Urothelium cell line (cell line): ENCODE results near the gene IFI27L2.

ENCODE experiments used
- DNase-seq: peaks from one replicate; pipeline ENCODE4 v3.0.0; 2011; ENCODE audit warnings: low spot score, mixed read lengths
- FAIRE-seq: peaks from 2 replicates; lab custom pipeline; 2011; peaks lifted over from hg19 to GRCh38; lab: Jason Lieb, UNC

The IFI27L2 gene

DNA sequence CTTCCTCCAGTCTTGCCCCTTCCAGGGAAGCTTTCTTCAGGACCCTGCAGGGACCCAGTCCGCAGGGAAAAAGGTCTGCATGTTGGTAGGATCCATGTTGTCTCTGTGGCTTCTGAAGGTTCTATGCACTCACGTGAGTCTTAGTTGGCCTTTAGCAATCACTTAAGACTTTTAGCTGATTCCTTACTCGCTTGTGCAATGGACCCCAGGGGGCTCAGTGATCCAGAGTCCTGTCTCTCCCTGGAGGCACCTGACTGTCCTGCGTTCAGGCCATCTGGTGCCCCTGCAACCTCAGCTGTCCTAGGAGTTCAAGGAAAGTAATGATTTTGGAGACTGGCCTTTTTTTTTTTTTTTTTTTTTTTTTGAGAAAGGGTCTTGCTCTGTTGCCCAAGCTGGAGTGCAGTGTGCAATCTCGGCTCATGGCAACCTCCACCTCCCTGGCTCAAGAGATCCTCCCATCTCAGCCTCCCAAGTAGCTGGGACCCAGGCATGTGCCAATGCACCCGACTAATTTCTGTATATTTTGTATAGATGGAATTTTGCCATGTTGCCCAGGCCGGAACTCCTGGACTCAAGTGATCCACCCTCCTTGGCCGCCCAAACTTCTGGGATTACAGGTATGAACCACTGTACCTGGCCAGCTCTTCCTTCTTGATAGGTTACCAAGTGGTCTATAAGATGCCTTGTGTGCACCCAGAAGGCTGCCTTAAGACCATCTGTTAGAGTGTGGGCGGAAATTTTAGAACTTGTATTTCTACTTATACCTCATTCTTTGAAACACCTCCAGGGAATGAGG is 4.6 kb downstream of the IFI27L2 start:
- DNase-seq (no peak), FAIRE-seq (no peak)

DNA sequence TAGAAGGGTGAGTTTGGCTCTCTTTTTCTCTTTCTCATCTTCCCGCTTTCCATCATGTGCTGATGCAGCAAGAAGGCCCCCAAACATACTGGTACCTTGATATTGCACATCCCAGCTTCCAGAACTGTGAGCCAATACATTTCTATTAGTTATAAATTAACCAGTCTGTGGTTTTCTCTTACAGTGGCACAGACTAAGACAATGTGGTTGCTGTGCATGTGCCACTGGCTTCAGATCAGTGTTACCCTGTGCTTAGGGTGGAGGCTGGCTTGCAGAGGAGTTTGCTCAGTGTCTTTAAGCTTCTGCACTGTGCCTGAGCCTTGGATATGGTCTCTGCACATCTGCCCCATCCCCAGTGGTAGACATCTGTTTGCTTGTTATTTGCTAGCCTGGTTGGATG is 5.5 kb downstream of the IFI27L2 start:
- DNase-seq (no peak), FAIRE-seq (no peak)

DNA sequence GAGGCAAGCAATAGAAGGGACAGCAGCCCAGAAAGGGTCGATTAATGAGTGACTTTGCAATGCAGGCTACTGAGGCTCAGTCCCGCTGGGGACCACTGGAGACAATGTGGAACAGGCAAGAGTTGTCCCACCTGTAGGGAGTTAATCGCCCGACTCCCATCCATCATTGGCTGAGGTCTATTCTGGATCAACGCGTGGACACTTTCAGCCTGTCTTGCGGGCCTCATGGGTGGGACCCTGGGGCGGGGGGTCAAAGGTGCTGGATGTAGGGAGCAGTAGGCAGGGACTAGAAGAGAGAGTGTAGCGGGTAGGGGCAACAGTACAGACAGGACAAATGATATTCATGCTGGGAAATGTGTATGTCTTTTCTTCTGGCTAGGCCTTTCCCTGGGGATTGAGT is 6.1 kb downstream of the IFI27L2 start:
- FAIRE-seq = no peak

DNA sequence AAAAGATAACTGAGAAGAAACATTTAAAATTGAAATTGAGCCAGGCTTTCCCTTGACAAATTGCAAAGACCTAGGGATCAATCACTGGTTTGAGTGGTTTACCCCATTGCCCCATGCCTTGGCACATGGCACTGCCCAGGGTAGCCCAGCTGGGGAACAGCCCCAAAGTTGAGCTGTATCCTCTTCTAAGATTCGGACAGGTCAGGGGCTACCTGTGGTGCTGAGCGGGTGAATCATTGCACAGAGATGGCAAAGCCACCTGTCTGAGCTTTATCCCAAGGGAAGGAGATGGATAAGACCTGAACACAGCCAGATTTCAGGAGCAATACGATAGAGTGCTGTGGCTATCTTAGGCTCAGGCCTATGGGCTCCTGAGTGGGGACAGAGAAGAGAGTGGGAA is 7.0 kb downstream of the IFI27L2 start:
- DNase-seq (no peak), FAIRE-seq (no peak)

More for the DNA sequence above, 6.1 kb downstream of the IFI27L2 start:
- no peak for DNase-seq

DNA sequence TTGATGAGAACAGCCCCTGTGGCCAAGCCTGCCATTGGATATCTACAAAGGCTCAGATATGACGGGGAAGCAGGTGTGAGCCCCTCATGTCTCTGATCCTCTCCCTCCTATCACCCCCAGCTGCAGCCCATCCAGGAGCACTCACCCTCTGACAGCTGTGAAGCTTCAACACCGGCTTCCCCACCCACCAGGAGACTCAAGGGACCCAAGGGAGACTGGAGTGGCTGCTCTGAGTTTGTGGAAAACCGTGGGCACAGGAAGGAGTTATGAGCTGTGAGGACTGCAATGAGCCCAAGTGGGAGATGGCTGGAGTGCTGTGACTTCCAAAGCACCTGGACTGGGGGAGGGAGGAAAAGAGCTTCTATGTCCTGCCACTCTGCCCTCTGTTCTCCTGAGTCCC is 7.9 kb downstream of the IFI27L2 start:
- FAIRE-seq = no peak
- DNase-seq = no peak

DNA sequence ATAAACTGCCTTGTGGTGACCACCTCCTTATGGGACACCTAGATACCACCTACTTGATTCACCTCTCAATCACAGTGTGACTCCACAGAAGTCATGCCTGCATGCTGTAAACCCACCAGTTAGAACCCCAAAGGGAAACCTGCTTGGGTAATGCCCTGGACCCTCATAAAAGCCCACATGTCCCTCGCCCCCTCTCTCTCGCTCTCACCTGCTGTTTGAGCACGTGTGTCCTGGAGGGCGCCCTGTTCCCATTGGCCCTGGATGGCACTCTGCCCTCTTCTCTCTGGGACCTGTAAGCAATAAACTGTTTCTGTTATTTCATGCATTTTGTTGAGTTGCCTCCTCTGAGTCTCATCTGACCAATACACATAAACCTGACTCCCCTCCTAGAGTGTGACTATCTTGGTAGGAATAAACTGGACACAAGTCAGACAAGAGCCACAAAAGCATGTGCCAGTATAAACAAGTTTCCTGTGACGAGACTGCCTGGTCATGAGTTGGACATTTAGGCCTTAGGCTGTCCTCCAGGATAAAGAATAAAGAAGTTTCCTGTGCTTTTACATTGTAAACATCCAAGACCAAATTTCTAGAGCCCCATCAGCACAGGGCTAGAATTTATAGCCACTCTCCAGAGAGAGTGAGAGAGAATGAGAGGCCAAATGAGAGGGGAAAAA is 8.6 kb downstream of the IFI27L2 start:
- DNase-seq = no peak
- no peak for FAIRE-seq

DNA sequence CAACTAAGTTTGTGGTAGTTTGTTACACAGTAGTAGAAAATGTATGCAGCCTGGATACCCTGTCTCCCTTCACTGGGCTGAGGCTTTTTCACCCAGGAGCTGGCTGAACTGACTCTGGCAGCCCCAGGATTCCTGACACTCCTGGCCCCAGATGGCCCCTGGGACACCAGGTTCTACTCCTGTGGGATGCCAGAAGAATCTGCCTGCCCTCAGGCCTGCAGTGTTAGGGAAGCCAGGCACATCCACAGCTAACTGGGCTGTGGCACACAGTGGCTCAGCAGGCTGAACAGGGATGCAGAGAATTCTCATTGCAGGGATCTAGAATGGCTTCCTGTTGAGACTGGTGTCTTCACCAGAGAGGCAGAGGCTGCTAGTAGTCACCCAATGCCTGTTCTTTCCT is 10.3 kb downstream of the IFI27L2 start:
- no peak for DNase-seq

DNA sequence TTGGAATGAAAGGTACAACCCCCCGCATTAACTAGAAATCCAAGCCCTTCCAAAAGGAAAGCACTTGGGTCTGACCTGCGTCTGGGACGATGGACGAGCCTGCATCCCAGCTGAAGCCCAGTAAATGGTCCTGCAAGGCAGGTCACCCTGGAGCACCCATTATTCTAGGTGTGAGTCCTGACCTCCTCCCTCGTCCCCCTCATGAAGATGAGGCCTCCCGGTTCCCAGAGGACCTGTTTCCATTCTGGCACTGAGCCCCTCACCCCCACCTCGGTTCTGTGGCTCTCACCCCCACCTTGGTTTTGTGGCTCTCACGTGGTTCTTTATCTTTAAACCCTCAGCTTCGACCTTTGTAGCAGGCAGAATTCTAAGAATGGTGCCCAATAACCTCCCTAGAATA is 11.5 kb downstream of the IFI27L2 start:
- DNase-seq (no peak), FAIRE-seq (no peak)

More for the DNA sequence above, 10.3 kb downstream of the IFI27L2 start:
- no peak for FAIRE-seq

DNA sequence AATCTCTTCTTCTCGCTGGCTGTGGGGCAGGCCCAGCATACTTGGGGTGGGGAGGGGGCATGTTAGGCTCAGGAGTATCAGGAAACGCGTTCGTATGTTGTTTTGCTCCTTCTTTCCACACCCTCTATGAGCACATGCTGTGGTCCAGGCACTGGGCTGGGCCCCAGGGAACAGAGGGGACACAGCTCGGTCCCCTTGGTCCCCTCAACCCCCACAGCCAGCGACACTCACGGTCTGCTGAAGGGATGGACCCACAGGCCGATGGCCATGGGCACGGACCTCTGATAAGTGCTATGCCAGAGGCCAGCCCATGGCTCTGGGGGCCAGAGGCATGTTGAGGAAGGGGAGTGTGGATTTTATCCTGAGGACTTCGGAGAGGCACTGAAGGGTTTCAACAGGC is 12.7 kb downstream of the IFI27L2 start:
- no peak for FAIRE-seq

DNA sequence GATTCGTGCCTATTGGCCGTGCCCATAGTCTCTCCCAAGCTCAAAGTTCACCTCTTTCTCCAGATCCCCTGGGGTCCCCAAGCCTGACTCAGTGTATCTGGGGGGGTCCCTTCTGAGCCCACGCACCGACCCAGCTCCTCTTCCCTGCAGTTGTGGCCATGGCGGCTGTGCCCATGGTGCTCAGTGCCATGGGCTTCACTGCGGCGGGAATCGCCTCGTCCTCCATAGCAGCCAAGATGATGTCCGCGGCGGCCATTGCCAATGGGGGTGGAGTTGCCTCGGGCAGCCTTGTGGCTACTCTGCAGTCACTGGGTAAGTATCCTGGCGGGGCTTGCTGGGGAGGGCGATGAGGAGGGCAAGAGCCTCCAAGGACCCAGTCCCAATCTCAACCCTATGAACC is 13.8 kb downstream of the IFI27L2 start:
- FAIRE-seq (no peak), DNase-seq (no peak)

More for the DNA sequence above, 12.7 kb downstream of the IFI27L2 start:
- no peak for DNase-seq

DNA sequence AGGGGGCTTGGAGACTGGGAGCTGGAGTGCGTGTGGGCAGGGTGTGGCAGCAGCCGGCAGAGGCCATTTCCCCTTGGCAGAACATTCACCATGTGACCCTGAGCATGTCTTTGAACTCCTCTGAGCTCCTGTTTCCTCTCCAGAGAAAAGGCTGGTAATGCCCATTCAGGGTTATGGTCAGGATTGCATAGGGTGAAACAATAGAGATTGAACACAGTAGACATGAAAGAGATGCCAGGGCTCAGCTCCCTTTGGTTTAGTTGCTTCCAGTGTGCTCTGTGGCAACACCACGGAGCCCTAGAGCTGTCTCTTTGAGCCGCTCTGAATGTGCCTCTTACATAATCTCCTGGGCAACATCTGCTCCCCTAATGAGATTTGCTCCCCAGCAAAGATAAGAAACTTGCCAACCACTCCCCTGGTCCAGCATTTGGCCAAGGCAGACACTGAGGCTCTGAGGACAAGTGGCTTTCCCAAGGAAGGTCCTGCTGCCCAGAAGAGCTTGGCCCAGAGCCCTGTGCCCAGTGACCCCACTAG is 14.3 kb downstream of the IFI27L2 start:
- FAIRE-seq (no peak), DNase-seq (no peak)

DNA sequence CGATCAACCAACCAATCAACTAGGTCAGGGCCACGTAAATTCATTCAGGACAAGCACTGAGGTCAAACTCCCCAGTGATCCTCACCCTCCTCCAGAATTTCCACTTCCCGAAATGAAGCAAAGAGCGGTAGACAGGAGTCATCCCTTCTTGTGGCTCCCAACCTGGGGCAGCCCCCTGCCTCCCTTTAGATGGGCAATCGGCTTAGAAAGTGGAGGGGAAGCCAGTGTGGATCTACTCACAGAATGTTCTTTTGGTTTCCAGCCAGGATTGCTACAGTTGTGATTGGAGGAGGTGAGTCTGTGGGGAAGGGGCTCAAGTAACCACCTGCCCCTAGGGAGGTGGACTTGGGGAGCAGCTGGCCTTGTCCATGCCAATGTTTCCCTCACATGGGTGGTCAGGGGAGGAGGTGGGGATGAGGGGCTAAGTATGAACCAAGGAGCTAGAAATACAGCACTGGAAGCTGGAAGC is 14.8 kb downstream of the IFI27L2 start:
- DNase-seq (no peak), FAIRE-seq (no peak)

DNA sequence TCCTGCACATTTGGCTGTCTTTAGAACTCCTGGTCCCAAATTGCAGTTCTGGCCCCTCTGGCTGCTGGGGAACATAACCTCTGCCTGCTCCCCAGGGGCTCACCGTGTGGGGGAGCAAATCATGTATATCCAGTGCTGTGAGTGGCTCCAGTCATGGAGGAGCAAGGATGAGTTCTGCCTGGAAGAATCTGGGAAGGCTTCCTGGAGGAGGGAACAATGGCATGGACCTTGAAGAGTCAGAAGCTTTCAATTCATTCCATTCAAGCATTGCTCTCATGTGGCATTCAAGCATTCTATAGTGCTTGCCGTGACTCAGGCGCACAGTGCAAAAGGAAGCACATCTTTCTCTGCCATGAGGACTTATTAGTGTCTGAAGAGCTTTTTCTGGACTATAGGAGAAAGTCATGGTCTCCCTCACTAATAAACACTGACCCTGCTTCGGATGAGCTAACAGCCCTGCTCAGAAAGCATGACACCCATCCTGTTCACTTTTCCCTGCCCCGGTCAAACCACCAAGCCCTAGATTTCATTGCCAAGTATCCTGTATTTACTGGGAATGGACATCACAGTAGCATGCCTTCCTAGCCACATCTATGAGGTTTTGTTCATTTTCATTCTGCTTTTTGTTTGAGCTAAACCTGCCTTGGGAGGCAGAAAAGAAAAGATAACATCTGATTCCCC is 15.4 kb downstream of the IFI27L2 start:
- DNase-seq (no peak), FAIRE-seq (no peak)

DNA sequence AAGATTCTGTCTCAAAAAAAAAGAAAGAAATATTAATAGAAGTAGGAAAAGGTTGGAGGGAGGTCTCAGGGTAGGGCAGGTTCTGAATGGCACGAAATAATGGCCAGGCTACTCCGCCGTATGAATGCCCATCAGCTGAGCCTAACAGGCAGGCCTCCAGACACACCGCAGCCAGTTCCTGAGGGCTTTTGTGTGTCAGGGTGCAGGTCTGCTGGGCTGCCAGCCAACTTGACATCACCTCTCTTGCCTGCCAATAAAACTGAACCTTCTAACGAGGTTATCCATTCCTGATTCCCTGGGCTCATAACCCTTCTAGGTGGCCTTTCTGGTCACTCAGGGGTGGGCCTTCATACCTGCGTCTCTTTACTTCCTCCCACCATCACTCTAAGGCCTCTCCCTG is 15.9 kb downstream of the IFI27L2 start:
- DNase-seq = no peak
- FAIRE-seq = no peak

DNA sequence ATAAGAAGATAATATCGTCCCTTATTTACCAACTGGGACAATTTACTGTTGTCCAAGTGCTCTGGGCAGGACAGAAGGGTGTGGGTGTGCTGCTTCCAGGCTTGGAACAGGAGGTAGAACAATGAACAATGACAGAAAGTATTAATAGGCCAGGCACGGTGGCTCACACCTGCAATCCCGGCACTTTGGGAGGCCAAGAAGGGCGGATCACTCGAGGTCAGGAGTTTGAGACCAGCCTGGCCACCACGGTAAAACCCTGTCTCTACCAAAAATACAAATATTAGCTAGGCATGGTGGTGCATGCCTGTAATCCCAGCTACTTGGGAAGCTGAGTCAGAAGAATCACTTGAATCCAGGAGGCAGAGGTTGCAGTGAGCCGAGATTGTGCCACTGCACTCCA is 16.3 kb downstream of the IFI27L2 start:
- FAIRE-seq (no peak), DNase-seq (no peak)

DNA sequence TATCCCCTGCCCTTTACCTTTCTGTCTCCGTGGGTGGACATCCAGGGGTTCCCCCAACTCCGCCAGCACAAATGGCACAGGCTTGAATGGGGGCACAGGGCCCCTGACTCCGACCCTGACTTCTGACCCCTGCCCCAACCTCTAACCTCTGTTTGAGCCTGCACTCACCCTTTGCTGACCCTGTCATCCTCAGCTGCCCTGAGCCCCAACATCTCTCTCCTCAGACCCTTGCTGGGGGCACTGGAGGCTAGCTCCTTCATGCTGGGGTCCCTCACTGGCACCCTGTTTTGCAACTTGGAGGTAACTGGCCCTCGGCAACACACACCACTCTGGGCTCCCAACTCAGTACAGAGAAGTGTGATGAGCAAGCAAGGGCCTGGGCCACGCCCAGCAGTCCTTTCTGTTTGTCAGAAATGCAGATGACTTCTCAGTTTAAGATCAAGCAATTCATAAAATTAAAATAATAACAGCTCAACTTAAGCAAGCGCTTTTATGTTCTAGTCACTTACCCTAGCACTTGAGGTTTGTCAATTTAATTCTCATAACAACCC is 16.8 kb downstream of the IFI27L2 start:
- DNase-seq = no peak
- no peak for FAIRE-seq

DNA sequence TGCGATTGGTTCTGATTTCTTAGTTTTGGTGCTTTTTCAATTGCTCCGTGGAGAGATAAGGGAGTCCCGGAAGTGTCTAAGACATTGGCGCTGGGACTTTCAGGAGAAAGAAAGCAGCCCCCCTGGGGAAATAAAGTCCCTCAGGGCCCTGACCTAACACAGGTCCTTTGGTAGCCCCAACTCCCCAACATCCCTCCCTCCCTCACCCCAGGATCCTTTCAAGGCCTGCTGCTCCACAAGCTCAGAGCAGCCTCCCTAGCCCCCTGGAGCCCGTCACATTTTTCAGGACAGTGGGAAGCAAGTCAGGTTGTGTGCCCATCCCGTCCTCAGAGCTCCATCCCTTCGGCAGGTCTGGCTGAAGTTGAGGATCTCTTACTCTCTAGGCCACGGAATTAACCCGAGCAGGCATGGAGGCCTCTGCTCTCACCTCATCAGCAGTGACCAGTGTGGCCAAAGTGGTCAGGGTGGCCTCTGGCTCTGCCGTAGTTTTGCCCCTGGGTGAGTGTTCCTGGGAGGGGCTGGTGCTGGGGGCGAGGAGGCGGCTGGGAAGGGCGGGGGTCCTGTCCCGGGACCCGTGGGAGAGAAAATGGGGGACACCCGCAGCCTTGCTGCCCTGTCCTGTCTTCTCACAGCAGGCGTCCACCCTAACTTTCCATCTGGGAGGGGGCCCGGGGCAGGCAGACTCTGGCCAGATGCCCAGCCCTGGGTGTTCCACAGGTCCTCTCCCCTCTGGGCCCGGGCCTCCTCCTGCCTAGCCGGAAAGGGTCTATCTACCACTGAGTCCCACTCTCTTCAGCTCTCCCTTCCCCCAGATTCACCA is 17.9 kb downstream of the IFI27L2 start:
- FAIRE-seq = no peak
- DNase-seq = no peak

DNA sequence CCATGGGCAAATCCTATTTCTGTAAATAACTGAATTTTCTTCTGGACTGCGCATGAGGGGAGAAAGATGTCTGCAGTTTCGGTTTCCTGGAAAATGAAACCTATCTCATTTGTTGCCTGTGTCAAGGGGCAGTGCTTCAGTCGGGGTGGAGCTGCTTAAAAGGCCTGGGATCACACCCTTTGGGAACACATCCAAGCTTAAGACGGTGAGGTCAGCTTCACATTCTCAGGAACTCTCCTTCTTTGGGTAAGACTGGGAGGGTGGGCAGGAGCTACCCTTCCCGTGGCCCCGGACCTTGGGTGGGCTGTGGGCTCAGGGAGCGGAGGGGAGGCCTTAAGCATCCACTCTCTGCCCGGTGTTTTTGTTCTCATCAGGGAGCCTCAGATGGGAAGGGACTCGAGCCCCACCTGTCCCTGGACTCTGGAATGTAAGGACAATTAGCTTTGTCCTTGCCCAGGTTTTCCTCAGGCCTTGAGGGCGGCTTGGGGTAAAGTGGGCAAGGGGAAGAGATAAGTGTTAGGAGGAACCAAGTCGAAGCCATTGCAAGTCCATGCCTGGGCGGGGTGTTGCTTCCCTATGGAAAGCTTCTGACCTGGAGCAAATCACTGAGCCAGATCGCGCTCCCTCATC is 18.7 kb downstream of the IFI27L2 start, which contains the start of gene IFI27:
TSS of gene IFI27 (plus strand) at position 185 of the 630 bp plus-strand sequence.
- no peak for DNase-seq
- FAIRE-seq = no peak

DNA sequence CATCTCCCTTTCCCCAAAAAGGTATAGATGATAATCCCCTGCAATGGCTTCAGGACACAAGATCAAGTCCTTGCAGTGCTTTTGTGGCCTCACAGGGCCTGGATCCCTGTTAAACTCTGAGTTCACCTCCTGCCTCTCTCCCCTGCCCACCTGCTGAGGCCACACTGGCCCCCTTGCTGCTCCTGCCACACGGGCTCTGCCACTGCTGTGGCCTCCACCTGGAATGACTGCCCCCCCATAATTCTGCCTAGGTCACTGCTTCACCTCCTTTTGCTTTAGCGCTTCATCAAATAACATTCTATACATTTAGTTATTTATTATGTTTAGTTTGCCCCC is 19.5 kb downstream of the IFI27L2 start:
- FAIRE-seq = no peak

DNA sequence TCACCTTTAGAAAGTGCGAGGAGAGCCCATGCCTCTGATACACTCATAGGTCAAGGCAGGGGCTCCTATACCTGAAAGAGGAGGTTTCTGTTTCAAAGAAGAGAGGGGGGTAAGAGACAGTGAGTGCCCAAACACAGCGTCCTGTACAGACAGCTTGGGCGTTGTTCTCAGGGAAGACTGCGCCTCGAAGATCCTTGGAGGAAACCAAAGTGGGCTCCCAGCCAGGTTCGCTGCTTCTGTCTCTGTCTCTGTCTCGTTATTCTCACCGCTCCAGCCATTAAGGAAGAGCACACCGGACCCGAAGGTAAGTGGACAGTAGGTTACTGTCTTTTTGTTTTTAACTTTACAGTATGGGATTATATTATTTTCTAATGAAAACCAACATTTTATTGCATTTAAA is 24.7 kb downstream of the IFI27L2 start:
- FAIRE-seq = no peak

More for the DNA sequence above, 19.5 kb downstream of the IFI27L2 start:
- DNase-seq = no peak

More for the DNA sequence above, 24.7 kb downstream of the IFI27L2 start:
- DNase-seq = no peak
